Stimulated activated naive CD8-positive, alpha-beta T cell treated with anti-CD3 and anti-CD28 coated beads, Interleukin-15, Interleukin-2, amounts not matched to agents 100 ng/mL and 50 ng/mL, for 24 hours (primary cell): Measurements from ENCODE around the gene KLK3.

Source experiments
- H3K27ac Mint-ChIP-seq: one replicate; pipeline ENCODE4 v1.8.0; 2021; ENCODE audit warnings: mild to moderate bottlenecking, mixed read lengths
- H3K27me3 Mint-ChIP-seq: one replicate; pipeline ENCODE4 v1.8.0; 2021; ENCODE audit warnings: mixed read lengths
- H3K36me3 Mint-ChIP-seq: one replicate; pipeline ENCODE4 v1.8.0; 2021; ENCODE audit warnings: low read depth, mixed read lengths
- H3K4me1 Mint-ChIP-seq: one replicate; pipeline ENCODE4 v1.8.0; 2021; ENCODE audit warnings: low read depth, mixed read lengths
- H3K4me3 Mint-ChIP-seq: one replicate; pipeline ENCODE4 v1.8.0; 2021; ENCODE audit warnings: mild to moderate bottlenecking, mixed read lengths
- H3K9me3 Mint-ChIP-seq: one replicate; pipeline ENCODE4 v1.8.0; 2021; ENCODE audit warnings: mixed read lengths

Gene KLK3

DNA sequence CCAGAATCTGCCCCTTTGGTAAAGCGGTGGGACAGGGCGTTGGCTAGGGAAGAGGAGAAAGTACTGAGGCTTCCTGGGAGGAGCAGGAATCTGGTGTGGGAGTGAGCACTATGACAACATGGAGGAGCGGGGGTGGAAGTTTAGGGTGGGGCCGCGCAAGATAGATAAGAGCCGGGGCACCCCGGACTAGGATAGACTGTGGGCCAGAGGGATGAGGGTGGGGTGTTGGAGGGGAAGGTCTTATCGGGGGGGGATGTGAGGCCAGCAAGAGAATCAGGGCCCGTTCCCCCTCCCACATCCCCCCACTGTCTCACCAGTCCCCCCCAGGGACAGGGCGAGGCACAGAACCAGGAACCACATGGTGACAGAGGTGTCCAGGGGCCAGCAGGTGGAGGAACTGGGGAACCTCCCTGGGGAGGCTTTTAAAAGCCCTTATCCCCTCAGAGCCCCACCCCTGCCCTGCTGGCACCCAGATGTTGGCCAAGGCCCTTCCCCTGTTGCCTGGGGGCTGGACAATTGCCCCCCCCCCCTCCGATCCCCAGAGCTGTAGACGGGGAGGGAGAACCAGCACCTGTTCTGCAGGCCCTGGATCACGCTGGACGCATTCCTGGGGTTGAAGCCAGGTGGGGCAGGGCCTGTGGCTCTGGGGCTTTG lies 31.2 kb upstream of the KLK3 start, which contains the start of gene KLK1:
TSS of gene KLK1 (minus strand) at position 399 of the 654 bp plus-strand sequence. CDS start at position 360, 39 bp downstream.
- H3K9me3 Mint-ChIP-seq: no peaks in the 10 kb centered on the region
- H3K4me1 Mint-ChIP-seq: peaks cover 24% of the 10 kb centered on the region
- H3K27me3 Mint-ChIP-seq: peaks cover 66% of the 10 kb centered on the region
- H3K27ac Mint-ChIP-seq: no peak within 1 kb of the TSS
- H3K36me3 Mint-ChIP-seq: no peaks in the 10 kb centered on the region
- H3K4me3 Mint-ChIP-seq: no peak within 1 kb of the TSS

DNA sequence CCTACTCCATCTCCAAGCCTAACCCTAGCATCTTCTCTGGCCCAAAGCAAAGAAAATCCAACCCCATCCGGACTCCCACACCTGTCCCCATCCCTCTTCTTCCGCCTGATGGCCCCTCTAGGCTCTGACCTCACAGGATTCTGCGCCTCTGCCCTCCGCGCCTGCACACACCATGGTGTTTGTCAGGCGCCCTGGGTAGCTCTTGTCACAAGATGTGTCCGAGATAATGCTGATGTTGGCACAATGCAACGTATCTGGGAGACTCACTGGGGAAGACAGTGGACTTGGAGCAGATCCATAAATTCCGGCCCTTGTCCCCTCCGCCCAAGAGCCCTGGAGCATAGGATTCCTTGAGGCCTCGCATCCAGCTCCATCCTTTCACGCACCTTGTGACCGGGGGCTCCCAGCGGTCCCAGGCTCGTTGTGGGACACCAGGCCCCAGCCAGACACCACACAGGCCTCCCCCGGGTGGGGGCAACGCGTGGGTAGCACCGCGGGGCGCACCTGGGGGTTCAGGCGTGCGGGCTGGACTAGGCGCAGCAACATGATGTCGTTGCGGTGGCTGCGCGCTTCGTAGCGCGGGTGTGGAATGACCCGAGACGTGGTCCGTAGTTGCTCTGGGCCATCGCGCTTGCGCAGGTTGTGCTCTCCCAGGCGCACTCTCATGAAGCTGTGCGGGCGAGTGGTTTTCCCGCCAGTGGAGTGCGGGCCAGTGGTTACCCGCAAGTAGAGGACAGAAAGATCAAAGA lies 28.0 kb upstream of the KLK3 start:
- H3K27ac Mint-ChIP-seq: no peak overlapping the region
- no peak overlapping the region for H3K4me3 Mint-ChIP-seq
- no peaks in the 10 kb centered on the region for H3K36me3 Mint-ChIP-seq
- H3K9me3 Mint-ChIP-seq: no peaks in the 10 kb centered on the region
- H3K27me3 Mint-ChIP-seq: peaks cover 54% of the 10 kb centered on the region
- H3K4me1 Mint-ChIP-seq: no peaks in the 10 kb centered on the region

DNA sequence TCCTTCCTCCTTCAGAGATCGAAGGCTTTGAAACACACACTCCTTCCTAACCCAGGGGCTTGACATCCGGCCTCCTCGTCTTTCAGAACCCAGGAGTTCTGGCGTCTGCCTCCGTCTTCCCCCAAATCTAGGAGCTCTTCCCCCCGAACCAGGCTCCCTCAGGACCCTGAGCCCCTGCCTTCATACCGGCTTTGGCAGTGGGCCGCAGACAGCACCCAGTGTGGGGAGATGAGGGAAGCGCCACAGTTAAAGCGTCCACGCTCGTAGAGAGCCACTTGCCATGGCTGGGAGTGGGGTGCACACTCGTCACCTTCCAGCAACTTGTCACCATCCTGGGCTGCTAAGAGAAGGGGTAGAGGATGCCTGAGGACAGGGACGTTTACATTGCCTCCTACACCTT lies 27.2 kb upstream of the KLK3 start:
- H3K4me1 Mint-ChIP-seq: no peaks in the 10 kb centered on the region
- no peaks in the 10 kb centered on the region for H3K9me3 Mint-ChIP-seq
- H3K36me3 Mint-ChIP-seq: no peaks in the 10 kb centered on the region
- H3K27me3 Mint-ChIP-seq: peaks cover 47% of the 10 kb centered on the region
- H3K27ac Mint-ChIP-seq: no peak overlapping the region
- no peak overlapping the region for H3K4me3 Mint-ChIP-seq

DNA sequence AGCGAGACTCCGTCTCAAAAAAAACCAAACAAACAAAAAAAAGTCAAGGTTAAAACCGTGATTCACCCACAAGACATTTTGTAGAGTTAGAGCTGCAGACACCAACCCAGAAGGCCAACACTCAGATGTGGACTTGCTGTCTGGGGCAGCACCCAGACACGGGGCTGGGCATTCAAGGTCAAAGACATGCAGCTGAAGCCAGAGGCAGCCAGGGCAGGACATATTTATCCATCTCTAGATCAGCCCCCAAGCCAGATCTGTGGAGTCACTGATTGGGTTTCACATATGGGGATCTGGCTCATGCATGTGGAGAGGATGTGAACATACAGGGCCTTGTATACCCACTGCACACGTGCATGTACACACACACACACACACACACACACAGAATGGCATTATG lies 24.9 kb upstream of the KLK3 start:
- no peaks in the 10 kb centered on the region for H3K36me3 Mint-ChIP-seq
- H3K4me3 Mint-ChIP-seq: no peak overlapping the region
- H3K27ac Mint-ChIP-seq: no peak overlapping the region
- peaks cover 50% of the 10 kb centered on the region for H3K27me3 Mint-ChIP-seq
- H3K4me1 Mint-ChIP-seq: no peaks in the 10 kb centered on the region
- no peaks in the 10 kb centered on the region for H3K9me3 Mint-ChIP-seq

DNA sequence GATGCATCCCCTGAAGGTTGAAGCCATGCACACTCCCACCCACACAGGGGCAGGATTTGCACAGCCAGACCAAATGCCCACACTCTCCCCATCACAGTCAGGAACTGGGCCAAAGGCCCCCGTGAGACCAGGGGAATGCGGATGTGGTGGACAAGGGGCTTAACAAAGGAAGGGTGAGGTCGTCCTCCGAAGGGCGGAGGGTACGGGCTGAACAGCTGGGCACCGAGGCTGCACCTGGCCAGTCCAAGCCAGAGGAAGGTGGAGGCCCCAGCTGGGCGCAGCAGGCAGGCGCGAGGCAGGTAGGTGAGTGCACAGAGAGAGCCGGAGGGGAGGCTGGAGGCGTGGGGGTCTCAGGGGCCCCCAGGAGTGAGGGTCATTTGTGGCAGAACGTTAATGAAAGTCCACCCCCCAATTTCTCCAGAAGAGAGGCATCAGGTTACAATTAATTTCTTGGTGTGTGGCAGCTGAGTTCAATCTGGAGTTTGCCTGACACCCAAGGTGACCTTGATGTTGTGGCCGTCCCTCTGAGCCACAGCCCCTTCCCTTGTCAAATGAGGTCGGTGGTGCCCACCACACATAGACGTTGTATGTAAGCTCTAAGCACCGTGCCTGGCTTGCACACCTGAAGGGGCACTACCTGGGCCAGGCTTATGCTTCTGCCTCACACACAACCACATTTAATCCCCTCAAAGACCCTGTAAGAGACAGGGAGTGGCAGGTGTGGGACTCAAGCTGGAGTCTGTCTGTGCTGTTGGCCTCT lies 24.3 kb upstream of the KLK3 start:
- peaks cover 57% of the 10 kb centered on the region for H3K27me3 Mint-ChIP-seq

DNA sequence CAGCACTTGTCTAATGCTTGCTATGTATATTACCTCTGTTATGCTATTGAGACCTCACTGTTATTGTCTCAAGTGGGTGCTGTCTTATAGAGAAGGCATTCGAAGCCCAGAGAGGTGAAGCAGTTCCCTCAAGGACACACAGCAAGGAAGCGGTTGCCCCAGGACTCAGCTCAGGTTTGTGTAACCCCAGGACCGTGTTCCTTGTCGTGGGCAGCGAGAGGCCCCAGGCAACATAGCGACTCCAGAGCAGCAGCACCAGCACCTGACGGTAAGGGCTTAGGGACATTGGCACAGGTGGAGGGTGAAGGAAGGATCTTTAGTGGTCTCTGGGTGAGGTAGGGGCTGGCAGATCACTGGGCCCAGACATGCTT lies 23.7 kb upstream of the KLK3 start:
- H3K27ac Mint-ChIP-seq: no peak overlapping the region
- H3K27me3 Mint-ChIP-seq: peaks cover 56% of the 10 kb centered on the region
- H3K4me1 Mint-ChIP-seq: no peaks in the 10 kb centered on the region
- H3K36me3 Mint-ChIP-seq: no peaks in the 10 kb centered on the region
- no peaks in the 10 kb centered on the region for H3K9me3 Mint-ChIP-seq
- H3K4me3 Mint-ChIP-seq: no peak overlapping the region

More for the DNA sequence above, 24.3 kb upstream of the KLK3 start:
- Mint-ChIP-seq H3K36me3 (no peaks in the 10 kb centered on the region), H3K4me1 (no peaks in the 10 kb centered on the region), H3K9me3 (no peaks in the 10 kb centered on the region), H3K27ac (no peak overlapping the region), H3K4me3 (no peak overlapping the region)

DNA sequence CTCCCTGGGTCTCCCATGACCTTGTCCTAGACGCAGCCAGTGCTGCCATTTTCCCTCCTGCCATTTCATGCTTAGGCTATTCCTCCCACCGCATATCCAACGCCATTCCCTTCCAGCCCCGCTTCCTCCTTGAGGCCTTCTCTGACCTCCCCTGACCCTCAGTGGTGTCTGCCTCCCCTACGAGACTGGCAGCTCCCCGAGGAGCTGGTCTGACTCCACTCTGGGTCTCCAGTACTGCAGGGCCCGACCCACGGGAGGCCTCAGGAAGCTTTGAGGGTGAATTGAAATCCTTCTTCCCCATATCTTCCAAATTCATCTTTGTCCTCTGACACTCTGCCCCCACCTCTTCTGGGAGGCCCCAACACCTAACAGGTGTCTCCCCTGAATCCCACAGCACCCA lies 22.0 kb upstream of the KLK3 start:
- no peaks in the 10 kb centered on the region for H3K9me3 Mint-ChIP-seq
- peaks cover 65% of the 10 kb centered on the region for H3K27me3 Mint-ChIP-seq
- peaks cover 5% of the 10 kb centered on the region for H3K4me1 Mint-ChIP-seq
- no peak overlapping the region for H3K27ac Mint-ChIP-seq
- no peaks in the 10 kb centered on the region for H3K36me3 Mint-ChIP-seq
- no peak overlapping the region for H3K4me3 Mint-ChIP-seq

DNA sequence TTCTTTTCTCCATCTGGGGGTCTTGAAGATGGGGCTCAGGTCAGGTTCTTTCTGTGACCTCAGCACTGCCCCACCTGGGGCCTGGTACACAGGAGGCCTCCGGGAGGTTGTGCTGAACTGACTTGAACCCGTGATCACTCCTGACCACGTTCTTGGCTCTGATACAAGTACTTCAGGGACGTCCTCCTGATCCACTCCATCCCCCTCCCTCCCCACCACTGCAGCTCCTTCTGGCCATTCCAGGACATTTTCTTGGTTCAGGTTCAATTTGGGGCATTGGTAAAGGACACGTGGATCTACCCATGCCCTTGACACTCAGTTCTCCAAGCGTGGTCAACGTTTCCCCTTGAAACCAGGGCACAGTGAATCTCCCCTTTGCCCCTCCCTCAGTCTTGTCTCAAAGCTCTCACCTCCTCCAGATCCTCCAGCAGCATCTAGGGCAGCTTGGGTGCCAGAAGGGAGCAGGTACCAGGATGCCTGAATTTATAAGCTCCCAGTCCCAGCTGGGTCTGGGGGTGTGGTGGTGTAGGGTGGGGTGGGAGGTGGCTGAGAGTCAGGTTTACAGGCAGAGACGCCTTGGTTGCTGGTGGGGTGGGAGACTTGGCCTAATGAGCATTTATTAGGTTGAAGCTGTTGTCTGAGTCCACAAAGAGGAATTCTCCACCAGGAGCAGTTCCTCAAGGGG lies 21.5 kb upstream of the KLK3 start, which contains the start of gene KLK15:
TSS of gene KLK15 (minus strand) at position 458 of the 685 bp plus-strand sequence. CDS start 2,082 bp downstream, outside the sequence.
- Mint-ChIP-seq H3K4me1 (peaks cover 5% of the 10 kb centered on the region), H3K4me3 (no peak within 1 kb of the TSS), H3K36me3 (no peaks in the 10 kb centered on the region), H3K9me3 (no peaks in the 10 kb centered on the region), H3K27ac (no peak within 1 kb of the TSS), H3K27me3 (peaks cover 63% of the 10 kb centered on the region)

DNA sequence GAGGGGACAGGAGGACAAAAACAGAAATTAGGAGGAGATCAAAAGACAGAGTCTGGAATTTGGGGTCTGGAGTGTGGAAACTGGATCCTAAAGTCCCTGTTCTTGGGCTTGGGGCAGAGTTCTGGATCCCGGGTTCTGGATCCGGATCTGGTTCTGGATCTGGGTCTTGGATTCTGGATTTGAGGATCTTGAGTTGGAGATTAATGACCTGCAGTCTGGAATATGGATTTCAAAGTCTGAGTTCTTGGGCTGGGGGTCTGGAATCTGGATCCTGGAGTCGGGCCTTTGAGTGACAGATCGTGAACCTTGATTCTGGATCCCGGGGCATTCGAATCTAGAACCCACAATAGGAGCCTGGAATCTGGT lies 20.9 kb upstream of the KLK3 start:
- H3K4me1 Mint-ChIP-seq: peaks cover 5% of the 10 kb centered on the region
- H3K4me3 Mint-ChIP-seq: no peak overlapping the region
- no peaks in the 10 kb centered on the region for H3K36me3 Mint-ChIP-seq
- H3K9me3 Mint-ChIP-seq: no peaks in the 10 kb centered on the region
- H3K27me3 Mint-ChIP-seq: peaks cover 65% of the 10 kb centered on the region
- no peak overlapping the region for H3K27ac Mint-ChIP-seq

DNA sequence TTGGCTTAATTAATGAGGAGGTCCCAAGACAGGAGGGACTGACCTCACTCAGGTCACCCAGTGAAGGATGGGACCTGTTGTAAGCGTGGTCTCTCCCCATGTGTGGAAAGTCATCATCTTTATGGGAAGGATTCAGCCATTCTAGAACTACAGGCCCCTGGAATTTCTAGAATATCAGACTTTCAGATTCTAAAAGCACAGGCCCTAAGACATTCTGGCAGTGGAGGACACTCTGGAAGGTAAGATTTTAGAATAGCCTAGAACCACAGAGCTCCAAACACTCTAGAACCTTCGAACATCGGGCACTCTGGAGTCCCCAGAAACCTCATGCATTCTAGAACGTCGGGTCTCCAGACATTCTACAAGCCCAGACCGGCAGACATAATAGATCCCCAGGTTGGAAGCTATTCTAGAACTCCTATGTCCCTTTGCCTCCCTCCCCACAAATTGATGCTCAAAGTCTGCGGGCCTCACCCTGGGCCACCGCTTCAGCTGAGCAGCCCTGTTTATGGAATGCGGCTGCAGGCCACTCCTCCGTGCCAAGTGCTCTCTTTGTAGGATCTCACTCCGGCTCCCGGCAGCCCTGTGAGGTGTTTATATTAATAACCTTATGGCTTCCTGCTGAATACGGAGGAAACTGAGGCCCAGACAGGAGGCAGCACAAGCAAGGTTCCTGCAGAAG lies 19.5 kb upstream of the KLK3 start:
- Mint-ChIP-seq H3K36me3 (no peaks in the 10 kb centered on the region), H3K27ac (no peak overlapping the region), H3K4me3 (peak overlapping the region; percentile 76), H3K9me3 (no peaks in the 10 kb centered on the region), H3K4me1 (peaks cover 5% of the 10 kb centered on the region), H3K27me3 (peaks cover 54% of the 10 kb centered on the region)

DNA sequence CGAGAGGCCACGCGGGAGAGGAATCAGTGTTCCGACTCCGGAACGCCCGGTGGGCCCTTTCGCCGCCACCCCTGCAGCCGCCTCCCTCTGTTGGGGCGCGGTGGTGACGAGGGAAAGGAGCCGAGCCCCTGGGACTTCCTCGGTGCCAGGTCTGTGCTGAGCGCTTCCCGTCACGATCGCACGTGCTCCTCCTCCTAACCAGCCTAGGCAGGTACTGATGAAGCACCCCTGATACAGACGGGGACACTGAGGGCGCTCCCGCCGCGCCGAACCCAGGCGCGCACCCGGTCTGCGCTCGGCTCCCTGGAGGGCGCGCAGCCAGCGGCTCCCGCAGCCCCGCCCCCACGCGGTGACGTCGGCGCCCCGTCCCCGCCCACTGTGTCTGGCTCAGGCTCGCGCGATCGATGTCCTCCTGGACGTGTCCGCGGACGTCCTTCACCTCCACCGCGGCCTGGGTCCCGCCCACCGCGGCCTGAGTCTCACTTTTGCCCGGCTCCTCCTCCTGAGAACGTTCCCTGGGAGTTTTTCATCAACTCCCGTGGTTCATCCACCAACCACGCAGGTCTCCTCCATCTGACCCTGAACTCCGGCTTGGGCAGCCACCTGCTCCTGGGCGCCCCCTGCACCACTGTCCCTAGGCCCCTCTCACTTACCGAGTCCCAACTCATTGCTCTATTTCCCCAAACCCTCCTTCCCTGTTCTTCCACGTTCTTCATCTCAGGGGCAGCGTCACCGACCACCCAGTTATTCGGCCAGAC lies 18.8 kb upstream of the KLK3 start:
- no peak overlapping the region for H3K27ac Mint-ChIP-seq
- H3K4me1 Mint-ChIP-seq: peaks cover 5% of the 10 kb centered on the region
- no peaks in the 10 kb centered on the region for H3K36me3 Mint-ChIP-seq
- peak overlapping the region; percentile 76 for H3K4me3 Mint-ChIP-seq
- no peaks in the 10 kb centered on the region for H3K9me3 Mint-ChIP-seq
- peaks cover 53% of the 10 kb centered on the region for H3K27me3 Mint-ChIP-seq

DNA sequence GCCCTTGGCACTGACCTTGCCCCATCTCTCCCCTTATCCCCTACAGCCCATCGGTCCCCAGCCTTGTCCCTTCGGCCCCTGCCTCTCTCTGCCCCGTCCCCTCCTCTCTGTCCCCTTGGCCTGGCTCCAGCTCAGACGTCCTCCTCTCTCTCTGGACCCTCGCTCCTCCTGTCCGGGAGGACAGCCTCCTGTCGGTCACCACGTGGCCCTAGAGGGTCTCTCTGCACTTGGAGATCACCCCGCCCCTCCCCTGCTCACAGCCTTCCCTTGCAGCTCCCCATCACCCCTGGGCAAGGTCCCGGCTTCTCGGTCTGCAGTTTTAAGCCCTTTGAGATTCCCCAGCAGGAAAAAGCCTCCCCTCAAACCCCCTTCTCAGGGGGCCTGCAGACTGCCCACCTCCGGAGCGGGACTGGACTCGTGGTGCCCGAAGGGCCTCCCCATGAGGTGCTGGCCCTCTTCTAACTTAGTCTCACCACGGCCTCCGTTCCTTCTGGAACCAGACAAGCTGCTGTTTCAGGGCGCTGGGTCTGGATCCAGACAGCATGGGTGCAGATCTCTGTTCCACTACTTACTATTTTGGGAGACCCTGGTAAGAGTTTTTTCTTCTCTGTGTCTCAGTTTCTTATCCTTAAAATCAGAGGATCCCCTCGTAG lies 18.0 kb upstream of the KLK3 start:
- Mint-ChIP-seq H3K4me3 (peak overlapping the region; percentile 76), H3K27ac (no peak overlapping the region), H3K36me3 (no peaks in the 10 kb centered on the region), H3K4me1 (peaks cover 5% of the 10 kb centered on the region), H3K9me3 (no peaks in the 10 kb centered on the region), H3K27me3 (peaks cover 51% of the 10 kb centered on the region)

DNA sequence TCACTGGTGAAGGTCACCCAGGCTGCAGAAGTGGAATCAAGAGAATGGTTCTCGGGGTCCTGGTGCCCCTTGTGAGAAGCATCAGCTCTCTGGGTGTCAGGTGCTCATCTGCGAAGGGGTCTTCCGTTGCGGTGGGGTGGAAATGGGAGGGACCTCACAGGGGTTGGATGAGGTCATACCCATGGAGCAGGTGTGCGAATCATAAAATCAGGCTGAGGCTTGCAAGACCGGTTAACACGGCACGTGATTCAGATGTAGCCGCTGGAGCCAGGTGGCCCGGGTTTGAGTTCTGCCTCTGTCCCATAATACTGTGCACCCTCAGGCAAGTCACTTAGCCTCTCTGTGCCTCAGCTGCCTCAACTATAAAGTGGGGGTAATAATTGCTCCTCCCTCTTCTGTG lies 17.4 kb upstream of the KLK3 start:
- Mint-ChIP-seq H3K27ac (no peak overlapping the region), H3K27me3 (peaks cover 57% of the 10 kb centered on the region), H3K9me3 (no peaks in the 10 kb centered on the region), H3K36me3 (no peaks in the 10 kb centered on the region), H3K4me3 (no peak overlapping the region), H3K4me1 (peaks cover 5% of the 10 kb centered on the region)
